GM18868 (cell line): Measurements from ENCODE around the gene TBR1.

ENCODE experiments used
- ATAC-seq: cut with Tn5 transposase; IDR thresholded peaks from one replicate; pipeline ENCODE4 v1.9.1; 2021; ENCODE audit warnings: mild to moderate bottlenecking, moderate library complexity; ENCODE audit not compliant: unreplicated experiment

Gene TBR1

GRCh38 chr2:161415987-161416707 lies at the start of gene TBR1:
TBR1 (plus strand) TSS chr2:161416297; CDS start chr2:161416411, 114 bp downstream.
- no peak for ATAC-seq

DNA sequence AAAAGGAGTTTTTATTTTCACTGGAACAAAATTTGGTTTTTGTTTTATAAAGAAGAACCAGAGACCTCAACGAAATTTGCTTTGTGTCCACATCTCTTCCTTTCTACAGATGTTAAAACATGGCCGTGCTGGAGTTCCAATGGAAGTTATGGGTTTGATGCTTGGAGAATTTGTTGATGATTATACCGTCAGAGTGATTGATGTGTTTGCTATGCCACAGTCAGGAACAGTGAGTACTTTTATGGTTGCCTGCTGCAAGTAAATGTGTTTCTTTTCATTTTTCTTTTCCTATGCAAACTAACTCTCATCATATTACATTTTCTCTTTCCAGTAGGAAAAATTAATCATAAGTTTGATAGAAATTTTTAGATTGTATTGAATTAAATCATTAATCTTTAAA lies 48.4 kb upstream of the TBR1 start:
- no peak for ATAC-seq

DNA sequence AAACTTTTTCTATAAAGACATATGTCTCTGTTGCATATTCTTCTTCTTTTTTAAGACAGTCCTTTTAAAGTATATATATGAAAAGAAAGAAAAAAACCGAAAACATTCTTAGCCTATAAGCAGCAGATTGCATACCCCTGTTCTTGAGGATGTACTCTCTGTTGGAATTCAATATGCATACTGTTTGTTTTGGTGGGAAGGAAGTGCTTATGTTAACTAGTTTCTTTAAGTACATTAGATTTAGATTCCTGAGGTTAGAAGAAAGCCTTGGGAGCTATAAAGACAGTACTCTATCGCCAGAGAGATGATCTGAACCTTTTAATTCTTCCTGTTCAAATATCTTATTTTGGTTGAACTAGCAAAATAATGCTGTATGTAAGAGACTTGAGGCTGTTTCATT lies 46.8 kb upstream of the TBR1 start:
- ATAC-seq, result no peak

DNA sequence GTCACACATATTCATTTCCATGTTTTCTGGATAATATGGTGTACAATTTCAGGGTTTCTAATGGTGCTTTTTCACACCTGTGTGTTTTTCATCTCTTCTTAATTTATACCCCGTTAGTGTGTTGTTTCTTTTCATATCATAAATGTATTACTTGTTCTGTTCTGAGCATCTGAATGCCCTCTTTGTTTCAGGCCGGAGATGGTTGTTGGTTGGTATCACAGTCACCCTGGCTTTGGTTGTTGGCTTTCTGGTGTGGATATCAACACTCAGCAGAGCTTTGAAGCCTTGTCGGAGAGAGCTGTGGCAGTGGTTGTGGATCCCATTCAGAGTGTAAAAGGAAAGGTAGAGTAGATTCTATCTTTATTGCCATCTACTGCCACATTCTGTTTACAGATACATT lies 45.1 kb upstream of the TBR1 start:
- ATAC-seq, result no peak

DNA sequence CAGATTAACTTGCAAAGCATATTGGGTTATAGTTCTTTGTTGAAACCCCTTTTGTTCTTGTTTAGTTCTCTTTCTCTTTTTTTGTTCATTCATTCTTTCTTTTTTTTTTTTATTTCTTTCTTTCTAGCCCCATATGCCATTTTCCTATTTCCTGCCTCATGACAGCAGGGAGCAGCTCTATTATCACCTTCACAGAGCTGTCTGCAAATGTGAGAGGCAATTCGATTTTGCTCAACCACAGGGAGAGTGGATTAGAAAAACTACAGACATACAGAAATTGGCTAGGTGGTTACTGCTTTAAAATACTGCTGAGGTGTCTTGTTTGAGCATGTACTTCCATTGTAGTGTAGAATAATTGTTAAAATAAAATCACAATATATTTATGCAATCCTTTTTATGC lies 44.2 kb upstream of the TBR1 start:
- ATAC-seq, result no peak

DNA sequence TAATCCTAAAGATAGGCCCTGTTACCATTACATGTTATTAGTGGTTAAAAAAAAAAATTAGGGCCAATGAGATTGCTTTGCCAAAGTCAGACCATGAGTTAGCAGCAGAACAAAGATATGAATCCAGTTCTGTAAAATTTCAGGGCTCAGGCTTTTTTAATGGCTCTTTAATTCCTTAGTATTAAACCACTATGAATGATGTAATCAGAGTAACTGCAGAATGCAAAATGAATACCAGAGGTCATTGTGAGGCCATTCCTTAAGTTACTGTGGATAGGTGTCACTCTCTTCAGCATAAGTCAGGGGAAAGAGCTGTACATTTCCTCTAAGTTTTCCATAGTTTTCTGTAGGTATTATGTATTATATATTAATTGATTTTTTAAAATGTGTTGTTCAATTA lies 42.2 kb upstream of the TBR1 start:
- ATAC-seq, result no peak

DNA sequence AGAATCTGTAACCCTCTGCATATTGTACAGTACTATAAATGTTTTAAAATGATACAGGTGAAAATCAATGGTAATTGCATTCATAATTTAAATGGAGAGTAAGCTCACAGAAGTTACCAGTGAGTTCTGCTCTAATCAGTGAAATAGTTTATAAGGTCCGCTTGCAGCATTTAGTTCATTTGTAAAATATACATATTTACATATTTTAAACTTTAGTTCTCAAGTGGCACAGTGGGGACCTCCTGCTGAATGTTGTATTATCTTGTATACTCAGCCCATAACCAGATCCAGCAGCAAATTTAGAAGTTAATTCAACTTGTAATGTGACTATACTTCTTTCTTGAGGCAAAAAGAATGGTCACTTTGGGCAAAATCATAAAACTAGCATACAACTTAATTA lies 41.7 kb upstream of the TBR1 start:
- ATAC-seq, result no peak

- ATAC-seq, result no peak
These were observed 36.4 kb upstream of the TBR1 start for GRCh38 chr2:161379740-161380139.

- ATAC-seq, result no peak
These were observed 34.6 kb upstream of the TBR1 start for GRCh38 chr2:161381546-161381945.

- ATAC-seq, result no peak
These were observed 33.4 kb upstream of the TBR1 start for GRCh38 chr2:161382747-161383146.

- peak; percentile 75 for ATAC-seq
These were observed 31.2 kb upstream of the TBR1 start for GRCh38 chr2:161384864-161385263.

GRCh38 chr2:161386228-161386824 lies 29.8 kb upstream of the TBR1 start:
- ATAC-seq, result peak; percentile 60

- peak; percentile 36 for ATAC-seq
These were observed 27.8 kb upstream of the TBR1 start for GRCh38 chr2:161388146-161388779.

DNA sequence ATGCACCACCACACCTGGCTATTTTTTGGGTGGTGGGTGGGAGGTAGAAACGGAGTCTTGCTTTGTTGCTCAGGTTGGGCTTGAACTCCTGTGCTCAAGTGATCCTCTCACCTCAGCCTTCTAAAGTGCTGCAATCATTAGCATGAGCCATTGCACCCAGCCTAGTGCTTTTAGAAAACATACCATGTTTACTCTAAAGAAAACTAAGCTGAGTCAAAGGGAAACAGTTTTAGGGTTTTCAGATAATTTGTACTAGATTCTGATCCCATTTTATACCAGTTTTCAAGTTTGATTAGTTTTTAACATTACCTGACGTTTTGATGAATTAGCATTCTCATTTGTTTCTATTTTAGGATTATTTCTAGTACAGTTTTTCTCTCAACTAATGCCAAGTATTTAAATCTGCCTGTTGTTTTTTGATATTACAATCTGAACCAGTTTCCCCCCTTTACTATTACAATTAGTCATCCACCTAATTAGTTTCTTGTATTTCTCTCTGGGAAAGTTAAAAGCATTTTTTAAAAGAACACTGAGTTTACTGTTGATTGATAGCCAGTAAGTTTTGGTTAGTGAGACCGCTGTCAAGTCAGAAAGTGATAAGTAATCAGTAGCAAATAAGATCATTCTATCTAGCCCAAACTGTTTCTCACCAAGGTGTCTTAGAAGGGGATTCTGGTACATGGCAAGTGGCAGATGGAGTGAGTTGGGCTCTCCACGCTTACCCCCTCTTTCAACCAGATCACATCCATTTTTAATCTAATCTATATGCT lies 24.2 kb upstream of the TBR1 start:
- ATAC-seq, result peak; percentile 52

GRCh38 chr2:161400076-161400475 lies 16.0 kb upstream of the TBR1 start:
- ATAC-seq, result no peak

DNA sequence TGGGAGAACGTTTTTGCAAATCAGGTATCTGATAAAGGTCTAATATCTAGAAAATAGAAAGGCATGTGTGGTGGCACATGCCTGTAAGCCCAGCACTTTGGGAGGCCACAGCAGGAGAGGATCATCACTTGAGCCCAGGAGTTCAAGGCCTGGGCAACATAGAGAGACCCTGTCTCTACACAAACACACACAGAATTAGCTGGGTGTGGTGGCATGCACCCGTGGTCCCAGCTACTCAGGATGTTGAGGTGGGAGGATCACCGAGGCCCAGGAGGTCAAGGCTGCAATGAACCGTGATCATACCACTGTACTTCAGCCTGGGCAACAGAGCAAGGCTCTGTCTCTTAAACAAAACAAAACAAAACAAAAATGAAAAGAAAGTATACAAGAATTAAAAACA lies 13.8 kb upstream of the TBR1 start:
- no peak for ATAC-seq

DNA sequence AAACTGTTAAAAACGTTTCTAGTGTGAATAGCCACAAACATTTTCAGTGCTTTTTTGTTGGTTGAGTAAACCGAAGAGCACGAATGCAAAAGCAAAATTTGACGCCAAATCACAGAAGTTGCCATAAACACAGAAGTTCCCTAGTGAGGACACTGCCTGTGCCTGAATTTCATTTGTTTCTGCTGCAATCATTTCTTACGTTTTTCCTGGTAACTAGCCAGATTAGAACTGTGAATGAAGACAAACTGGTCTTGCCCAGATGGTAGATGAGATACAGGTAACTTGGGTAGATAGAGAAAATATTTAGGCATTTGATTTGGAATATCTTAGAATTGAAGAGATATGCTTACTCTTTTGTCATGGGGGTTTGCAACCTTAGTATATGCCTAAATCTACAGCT lies 9.8 kb upstream of the TBR1 start:
- ATAC-seq, result no peak

DNA sequence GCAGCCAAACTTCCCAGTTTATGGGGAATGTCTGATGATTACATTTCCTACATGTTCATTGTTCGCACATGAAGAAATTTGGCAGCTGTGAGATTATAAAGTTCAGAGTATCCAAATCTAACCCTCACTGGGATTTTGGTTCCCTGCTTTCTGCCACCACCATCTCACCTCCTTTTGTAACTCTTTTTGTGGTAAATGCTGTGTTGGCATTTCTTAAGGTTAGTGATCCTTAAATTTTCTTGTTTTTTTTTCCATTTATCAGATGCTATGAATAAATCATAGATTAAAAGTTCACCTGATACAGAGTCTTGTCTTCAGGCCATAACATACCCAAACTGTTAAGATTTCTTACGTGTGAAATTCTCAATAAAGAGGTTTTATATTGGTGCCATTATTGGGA lies 8.5 kb upstream of the TBR1 start:
- no peak for ATAC-seq

DNA sequence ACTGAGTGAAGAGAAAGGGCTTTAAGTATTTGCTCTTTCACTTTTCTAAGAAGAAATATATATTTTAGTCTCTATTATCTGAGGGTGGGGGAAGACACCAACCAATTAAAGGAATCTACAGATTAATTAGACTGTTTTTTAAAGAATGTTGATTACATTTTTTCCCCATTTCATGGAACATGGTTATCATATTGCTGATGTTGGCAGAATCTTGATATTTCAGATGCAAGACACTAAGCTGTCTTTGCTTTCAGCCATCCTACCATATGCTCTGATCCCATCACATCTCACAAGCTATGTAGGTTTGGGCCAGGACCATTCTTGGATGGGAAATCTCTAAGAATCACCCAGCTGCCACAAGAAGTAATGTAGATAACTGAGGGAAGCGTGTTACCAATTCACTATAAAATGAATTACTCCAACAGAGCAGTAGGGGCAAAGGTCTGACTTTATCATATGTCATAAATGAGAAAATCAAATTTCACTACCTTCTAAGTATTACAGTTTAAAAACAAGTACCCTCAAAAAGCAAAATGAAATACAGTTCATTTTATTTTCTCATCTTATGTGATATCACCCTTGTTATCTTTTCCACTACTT lies 6.7 kb upstream of the TBR1 start:
- no peak for ATAC-seq

DNA sequence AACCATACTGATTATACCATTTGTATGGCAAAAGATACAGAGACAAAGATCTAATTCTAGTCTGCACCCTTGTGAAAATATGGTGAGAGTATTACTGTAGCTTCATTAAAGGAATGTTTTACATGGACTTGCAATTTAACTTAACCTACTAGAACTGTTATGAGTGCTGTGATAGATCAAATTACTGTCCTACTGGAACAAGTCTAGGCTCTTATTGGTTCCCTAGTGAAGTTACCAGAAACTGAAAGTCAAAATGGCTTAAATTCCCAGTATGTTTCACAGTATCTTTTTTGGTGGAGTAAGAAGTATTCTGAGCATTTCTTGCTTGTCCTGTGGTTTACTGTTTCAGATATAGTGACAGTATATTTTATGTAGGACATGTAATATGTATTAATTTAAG lies 3.8 kb upstream of the TBR1 start:
- ATAC-seq, result no peak
